ENCODE data around the gene PRSS48.
"Not testable (repeated sequence)": the region's sequence is repeated elsewhere in the genome, so short reads cannot be mapped to it uniquely, and the experiment has no call there.

PRSS48 gene

DNA sequence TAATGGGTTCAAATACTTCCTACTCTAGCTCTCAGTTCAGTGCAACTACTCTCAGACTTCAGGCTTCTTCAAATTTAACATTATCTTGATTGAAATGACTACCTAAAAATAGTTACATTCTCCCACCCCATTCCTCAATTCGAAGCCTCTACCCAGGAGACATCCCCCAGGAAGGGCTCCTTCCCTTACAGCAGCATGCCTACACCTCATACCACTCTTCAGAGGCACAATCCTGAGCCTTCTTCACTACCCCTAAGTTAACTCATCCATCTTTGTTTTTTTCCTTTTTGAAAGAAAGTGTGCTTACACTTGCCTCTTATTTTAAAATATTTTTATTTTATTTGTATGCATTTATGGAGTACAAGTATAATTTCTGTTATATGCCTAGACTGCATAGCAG, 17.2 kb upstream of the PRSS48 start:
- no peak for DNase-seq (ENCODE audit: low read depth in 1 of 2, low spot score in 1 of 2)

DNA sequence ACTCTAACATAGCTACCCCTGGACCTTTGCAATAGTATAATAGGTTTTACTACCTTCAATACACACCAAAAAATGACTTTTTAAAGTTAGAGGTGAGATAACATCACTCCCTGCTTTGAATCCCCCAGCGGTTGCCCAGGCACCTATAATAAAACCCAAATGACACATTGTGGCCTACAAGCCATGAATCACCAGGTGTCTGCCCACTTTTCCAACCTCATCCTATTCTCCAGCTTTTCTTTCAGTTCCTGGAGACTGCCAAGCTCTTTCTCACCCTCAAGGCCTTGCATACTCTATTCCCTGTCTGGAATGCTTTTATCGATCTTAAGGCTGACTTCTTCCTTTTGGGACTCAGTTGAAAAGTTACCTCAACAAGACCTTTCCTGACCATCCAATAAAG, 16.4 kb upstream of the PRSS48 start:
- DNase-seq (ENCODE audit: low read depth in 1 of 2, low spot score in 1 of 2), result no peak

DNA sequence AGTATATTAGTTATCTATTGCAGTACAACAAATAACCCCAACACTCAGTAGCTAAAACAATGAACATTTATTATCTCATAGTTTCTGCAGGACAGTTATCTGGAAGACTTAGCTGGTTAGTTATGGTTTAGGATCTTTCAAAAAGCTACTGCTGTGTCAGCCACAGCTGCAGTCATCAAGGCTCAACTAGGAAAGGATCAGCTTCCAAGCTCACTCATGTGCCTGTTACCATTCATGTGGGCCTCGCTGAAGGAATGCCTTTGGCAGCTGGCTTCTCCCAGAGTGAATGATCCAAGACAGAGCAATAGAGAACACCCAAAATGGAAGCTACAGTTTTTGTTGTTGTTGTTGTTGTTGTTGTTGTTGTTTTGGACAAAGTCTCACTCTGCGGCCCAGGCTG, 13.5 kb upstream of the PRSS48 start:
- DNase-seq (ENCODE audit: low read depth in 1 of 2, low spot score in 1 of 2), result no peak

DNA sequence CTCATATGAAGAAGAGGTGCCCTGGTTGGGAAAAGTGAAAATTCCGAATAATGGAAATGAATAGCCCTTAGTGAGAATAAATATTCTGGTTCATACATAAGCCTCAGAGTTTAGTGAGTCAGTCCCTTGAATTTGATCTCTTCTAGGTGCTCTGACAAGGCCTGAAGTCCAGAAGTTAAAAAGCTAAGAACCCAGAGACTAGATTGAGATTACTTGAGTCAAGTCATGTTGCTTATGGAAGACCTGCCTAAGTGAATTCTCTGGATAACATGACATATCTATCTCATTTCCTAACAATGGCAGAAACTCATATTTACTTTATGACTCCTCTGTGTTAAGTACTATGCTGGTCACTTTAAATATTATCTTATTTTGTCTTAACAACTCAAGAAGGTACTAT, 10.5 kb upstream of the PRSS48 start:
- DNase-seq (ENCODE audit: low read depth in 1 of 2, low spot score in 1 of 2), result no peak

DNA sequence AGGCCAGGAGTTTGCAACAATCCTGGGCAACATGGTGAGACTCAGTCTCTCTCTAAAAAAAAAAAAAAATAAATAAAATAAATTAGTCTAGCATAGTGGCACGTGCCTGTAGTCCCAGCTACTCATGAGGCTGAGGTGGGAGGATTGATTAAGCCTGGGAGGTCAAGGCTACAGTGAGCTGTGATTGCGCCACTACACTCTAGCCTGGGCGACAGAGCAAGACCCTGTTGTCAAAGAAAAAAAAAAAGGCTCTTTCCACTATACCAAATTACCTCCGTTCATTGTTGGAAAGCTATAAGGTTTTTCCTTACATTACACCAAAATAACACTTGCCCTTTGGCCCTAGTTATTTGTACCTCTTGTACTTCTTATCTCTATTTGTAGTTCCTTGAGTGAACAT, 9.9 kb upstream of the PRSS48 start:
- no peak for DNase-seq (ENCODE audit: low read depth in 1 of 2, low spot score in 1 of 2)

DNA sequence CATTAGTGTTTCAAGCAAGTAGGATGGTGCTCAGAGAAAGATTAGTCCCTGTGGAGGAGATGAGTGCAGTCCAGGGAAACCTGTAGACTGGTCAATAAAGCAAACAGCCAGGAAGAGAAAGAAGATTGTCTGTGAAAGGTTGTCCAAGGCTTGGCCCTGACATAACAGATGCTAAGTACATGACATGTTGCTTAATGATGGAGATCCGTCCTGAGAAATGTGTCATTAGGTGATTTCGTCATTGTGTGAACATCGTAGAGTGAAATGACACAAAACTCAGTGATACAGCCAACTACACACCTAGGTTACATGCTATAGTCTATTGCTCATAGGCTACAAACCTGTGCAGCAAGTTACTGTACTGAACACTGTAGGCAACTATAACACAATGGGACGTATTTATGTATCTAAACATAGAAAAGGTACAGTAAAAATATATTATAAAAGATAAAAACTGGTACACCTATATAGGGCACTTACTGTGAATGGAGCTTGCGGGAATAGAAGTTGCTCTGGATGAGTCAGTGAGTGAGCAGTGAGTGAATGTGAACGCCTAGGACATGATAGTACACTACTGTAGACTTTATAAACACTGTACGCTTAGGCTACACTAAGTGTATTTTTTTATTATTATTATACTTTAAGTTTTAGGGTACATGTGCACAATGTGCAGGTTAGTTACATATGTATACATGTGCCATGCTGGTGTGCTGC, 9.0 kb upstream of the PRSS48 start:
- DNase-seq (ENCODE audit: low read depth in 1 of 2, low spot score in 1 of 2), result no peak

DNA sequence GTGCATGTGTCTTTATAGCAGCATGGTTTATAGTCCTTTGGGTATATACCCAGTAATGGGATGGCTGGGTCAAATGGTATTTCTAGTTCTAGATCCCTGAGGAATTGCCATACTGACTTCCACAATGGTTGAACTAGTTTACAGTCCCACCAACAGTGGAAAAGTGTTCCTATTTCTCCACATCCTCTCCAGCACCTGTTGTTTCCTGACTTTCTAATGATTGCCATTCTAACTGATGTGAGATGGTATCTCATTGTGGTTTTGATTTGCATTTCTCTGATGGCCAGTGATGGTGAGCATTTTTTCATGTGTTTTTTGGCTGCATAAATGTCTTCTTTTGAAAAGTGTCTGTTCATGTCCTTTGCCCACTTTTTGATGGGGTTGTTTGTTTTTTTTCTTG, 8.1 kb upstream of the PRSS48 start:
- not testable (repeated sequence) for DNase-seq (ENCODE audit: low read depth in 1 of 2, low spot score in 1 of 2)

DNA sequence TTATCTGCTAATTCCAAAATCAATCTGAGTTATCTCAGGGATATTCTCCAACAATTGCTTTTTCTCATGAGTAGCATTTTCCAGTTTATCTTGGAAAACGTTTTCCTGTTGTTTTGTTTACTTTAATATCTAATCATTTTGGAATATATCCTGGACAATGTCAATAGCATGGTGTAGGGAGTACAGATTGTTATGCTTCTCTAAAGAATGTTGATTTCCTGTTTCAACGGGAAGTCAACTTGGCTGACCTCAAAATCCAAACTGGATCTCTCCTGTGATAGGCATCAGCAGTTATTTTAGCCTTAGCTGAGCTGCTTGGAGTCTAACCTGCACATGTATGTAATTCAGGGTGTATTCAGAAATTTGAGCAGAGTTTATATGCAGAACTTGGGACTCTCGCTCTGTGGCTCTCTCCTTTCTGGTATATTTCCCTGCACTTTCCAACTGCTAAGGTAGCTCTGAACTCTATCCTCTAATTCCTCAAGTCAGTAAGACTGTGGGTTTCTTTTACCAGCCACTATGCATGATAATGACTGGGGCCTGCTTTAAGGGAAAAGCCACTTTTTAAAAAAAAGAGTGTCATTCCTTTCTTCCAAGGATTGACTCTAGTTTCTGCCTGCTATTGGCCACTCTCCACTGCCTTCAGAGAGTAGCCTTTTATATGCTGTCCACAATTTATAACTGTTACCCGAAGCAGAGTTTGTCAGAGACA, 7.7 kb downstream of the PRSS48 start:
- DNase-seq (ENCODE audit: low read depth in 1 of 2, low spot score in 1 of 2), result no peak

DNA sequence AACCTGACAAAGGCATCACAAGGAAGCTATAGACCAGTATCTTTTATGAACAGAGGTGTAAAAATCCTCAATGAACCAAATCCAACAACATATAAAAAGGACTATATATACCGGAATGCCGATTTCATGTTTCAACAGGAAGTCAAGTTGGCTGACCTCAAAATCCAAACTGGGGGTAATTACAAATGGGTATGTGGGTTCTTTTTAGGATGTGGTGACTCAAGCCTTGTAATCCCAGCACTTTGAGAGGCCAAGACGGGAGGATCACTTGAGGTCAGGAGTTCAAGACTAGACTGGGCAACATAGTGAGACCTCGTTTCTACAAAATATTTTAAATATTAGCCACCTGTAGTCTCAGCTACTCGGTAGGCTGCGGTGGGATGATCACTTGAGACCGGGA, 10.4 kb downstream of the PRSS48 start:
- no peak for DNase-seq (ENCODE audit: low read depth in 1 of 2, low spot score in 1 of 2)

DNA sequence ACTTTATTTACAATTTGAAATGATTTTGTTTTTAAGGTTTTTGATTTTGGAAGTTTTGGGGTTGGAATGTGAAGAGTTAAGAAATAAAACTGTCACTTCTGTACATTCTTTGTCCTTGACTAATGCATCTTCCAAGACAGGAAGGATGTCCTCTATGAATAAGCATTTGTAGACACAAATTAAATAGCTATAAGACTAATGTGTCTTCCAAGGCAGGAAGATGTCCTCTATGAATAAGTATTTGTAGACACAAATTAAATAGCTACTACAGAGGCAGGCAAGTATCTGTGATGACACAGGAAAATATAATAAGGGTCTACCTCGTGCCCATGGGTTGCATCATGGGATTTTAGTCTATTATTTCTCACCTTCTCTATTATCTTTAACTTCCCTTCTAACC, 14.5 kb downstream of the PRSS48 start:
- no peak for DNase-seq (ENCODE audit: low read depth in 1 of 2, low spot score in 1 of 2)

DNA sequence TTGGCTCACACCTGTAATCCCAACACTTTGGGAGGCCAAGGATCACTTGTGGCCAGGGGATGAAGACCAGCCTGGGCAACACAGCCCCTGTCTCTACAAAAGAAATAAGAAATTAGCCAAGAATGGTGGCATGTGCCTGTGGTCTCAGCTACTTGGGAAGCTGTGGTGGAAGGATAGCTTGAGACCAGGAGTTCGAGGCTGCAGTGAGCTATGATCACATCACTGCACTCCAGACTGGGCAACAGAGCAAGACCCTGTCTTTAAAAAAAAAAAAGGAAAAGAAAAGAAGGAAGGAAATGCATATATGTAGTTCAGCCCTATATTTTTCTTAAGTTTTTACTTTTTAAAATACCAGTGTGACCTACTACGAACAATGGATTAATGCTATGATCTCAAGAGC, 15.1 kb downstream of the PRSS48 start:
- DNase-seq (ENCODE audit: low read depth in 1 of 2, low spot score in 1 of 2), result no peak

DNA sequence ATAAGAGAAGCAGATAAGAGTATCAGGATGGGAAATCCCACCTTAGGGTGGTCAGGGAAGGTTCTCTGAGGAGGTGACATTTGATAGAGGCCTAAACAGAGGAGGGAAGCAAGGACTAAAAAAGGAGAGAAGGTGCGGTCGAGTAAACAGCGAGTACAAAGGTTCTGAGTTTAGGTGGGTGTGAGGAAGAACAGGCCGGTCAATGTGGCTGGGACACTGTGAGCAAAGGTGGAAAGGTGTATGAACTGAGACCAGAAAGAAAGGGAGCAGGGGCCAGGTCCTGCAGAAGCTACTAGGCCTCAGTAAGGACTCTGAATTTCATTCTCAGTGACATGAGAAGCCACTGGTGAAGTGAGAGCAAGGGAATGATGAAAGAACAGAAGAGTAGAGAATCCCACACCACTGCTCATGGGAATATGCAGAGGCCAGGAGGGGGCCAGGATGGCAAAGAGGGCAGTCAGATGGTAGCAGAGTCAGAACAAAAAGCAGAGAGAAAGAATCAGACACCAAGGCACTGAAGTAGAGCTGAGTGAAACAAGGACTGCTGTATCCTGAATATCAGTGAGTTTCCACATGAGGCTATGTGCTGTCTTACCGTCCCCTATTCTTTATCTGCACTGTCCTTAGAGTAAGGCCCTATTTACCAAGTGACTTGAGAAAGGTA, 18.0 kb downstream of the PRSS48 start:
- no peak for DNase-seq (ENCODE audit: low read depth in 1 of 2, low spot score in 1 of 2)

DNA sequence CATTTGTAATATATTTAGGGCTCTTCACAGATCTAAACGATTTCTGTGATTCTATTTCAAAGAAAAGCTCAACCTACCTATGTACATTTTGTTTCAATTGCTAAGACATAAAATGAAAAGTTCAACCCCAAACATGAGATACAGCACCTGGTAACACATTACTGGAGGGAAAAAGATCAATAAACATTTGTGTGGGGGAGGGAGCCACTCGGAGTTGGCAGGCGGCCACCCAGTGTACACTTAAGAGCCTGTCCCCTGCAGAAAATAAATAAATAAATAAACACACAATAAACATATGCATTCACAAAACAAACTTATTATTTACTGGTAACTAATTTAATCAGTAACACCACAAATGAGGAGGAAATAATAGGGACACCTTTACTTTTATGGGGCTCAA, 19.3 kb downstream of the PRSS48 start:
- DNase-seq (ENCODE audit: low read depth in 1 of 2, low spot score in 1 of 2), result no peak

DNA sequence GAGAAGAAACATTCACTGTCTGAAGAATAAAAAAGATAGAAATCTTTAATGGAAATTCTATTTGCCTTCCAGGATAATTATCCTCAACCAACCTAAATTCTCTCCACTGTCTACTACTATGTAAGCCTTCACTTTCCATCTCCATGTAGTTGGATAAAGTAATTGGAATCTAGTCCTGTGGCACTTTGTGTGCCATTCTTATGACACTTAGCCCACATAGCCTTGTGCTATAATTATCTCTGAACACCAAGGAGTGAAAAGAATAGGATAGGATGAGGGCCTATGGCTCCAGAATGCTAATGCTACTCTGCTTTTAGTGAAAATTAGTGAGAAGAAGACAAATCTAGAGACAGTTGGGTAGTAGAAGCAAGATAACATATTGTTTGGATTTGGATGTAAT, 20.2 kb downstream of the PRSS48 start:
- no peak for DNase-seq (ENCODE audit: low read depth in 1 of 2, low spot score in 1 of 2)

DNA sequence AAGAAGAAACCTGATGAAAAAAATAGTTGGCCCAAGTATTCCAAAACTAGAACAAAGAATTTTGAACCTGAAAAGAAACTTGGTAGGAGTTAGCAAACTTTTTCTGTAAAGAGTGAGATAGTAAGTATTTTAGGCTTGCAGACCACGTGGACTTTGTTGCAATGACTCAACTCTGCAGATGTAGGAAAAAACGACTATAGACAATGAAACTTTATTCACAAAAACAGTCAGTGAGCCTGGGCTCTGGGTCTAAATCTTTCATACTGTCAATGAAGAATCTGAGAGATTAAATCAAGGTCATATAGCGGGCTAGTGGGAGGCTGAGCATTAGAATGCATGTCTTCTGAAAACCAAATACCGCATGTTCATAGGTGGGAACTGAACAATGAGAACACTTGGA, 25.5 kb downstream of the PRSS48 start:
- DNase-seq (ENCODE audit: low read depth in 1 of 2, low spot score in 1 of 2), result no peak

DNA sequence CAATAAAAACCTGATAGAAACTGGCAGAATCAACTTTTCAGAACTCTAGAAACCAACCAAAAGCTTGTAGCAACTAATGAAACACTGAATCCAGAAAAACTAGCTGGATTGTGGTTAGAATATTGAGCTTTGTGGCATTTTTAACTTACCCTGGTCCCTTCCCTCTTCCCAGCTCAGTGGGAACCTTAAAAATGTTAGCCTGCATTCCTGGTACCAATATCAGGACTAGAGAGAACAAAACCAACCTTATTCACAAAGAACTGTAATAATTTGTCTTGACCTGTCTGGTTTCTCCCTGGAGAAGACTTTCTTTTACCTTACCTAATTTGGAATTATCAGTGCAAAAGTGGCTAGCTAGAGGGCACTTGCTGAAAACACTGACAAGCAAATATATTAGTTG, 27.3 kb downstream of the PRSS48 start:
- no peak for DNase-seq (ENCODE audit: low read depth in 1 of 2, low spot score in 1 of 2)

DNA sequence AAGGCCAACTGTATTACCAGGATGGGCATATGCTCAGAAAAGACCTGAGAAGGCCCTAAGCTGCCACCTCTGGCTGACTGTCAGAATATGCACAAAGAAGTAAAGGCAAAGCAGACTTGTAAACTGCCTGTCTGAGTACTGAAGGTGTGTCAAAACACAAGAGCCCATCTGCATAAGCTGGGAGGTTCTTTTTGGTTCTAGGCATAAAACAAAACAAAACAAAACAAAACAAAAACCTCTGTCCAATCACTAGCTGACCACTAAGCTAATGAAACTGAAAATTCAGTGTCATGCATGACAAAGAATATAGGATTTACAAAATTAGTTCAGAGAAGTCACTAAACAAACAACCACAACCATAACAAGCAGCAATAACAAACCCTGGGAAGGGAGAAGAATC, 27.8 kb downstream of the PRSS48 start:
- DNase-seq (ENCODE audit: low read depth in 1 of 2, low spot score in 1 of 2), result no peak

DNA sequence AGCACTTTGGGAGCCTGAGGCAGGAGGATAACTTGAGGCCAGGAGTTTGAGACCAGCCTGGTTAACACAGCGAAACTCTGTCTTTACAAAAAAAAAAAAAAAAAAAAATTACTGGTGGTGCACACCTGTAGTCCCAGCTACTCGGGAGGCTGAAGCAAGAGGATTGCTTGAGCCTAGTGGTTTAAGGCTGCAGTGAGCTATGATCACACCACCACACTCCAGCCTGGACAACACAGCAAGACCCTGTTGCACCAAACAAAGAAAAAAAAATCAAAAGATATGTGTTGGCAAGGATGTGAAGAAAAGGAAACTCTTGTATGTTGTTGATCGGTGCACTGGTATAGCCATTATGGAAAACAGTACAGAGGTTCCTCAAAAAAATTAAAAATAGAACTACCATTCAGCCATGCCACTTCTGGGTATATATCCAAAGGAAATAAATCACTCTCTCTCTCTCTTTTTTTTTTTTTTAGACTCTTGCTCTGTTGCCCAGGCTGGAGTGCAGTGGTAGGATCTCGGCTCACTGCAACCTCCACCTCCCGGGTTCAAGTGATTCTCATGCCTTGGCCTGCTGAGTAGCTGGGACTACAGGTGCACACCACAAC, 33.3 kb downstream of the PRSS48 start:
- no peak for DNase-seq (ENCODE audit: low read depth in 1 of 2, low spot score in 1 of 2)

DNA sequence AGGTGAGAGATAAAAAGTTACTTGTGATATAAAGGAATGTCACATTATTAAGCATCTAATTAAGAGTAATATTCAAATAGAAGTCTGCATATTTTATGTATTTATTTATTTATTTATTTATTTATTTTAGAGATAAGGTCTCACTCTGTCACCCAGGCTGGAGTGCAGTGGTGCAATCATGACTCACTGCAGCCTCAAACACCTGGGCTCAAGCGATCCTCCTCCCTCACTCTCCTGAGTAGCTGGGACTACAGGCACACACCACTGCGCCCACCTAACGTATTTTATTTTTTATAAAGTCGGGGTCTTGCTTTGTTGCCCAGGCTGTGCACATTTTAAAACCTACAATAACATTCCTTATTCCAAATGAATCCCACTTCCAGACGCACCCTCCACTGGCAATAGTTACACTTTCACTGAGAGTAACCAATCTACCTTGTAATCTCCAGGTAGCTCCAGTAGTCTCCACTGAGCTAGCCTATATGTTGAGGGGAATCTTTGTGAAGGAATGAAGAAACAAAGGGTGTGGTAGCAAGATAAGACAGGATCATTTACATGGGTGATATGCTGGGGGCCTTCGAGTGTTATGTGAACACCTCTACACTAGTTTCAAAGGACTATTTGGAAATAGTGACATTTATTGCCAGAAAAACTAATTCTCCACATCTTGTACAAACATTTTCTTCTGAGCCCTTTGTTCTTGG, 36.5 kb downstream of the PRSS48 start:
- no peak for DNase-seq (ENCODE audit: low read depth in 1 of 2, low spot score in 1 of 2)

DNA sequence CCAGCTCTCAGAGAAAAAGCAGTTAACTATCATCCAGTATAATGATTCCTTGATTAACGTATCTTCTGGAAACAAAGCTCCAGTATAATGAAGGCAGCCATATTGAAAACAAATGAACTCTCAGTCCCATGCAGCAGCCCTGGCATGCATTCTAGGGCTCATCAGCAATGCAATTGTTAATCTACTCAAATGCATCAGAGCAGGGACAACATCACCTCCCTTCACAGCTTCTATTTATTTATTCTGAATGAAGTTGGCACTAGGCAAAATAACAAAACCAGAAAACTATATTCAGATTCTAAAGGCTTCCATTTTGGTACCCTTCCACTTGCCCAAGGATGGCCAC, 37.0 kb downstream of the PRSS48 start:
- DNase-seq (ENCODE audit: low read depth in 1 of 2, low spot score in 1 of 2), result no peak

DNA sequence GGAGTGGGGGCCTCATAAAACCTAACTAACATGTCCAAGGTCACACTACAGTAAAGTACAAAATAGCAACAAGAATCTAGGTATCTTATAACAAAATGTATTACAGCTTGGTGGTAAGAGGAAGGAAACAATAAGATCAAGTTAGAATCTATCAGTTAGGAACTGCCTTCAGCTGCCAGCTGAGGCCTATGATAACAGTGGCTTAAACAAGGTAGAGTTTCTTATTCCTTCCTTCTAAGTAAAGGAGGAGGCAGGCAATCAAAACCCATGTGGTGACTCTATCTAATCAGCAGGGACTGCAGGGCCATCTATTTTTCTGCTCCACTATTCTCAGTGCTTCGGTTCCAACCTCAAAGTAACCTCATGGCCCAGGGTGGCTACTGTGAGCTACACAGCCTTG, 37.5 kb downstream of the PRSS48 start:
- no peak for DNase-seq (ENCODE audit: low read depth in 1 of 2, low spot score in 1 of 2)
